HG02798 (cell line): Measurements from ENCODE around the gene KDM3B.
"Not testable (repeated sequence)": the region's sequence is repeated elsewhere in the genome, so short reads cannot be mapped to it uniquely, and the experiment has no call there.

ENCODE experiments used
- ATAC-seq: cut with Tn5 transposase; IDR thresholded peaks from one replicate; pipeline ENCODE4 v1.9.1; 2021; ENCODE audit warnings: mild to moderate bottlenecking; ENCODE audit not compliant: unreplicated experiment, poor library complexity

Gene KDM3B

DNA sequence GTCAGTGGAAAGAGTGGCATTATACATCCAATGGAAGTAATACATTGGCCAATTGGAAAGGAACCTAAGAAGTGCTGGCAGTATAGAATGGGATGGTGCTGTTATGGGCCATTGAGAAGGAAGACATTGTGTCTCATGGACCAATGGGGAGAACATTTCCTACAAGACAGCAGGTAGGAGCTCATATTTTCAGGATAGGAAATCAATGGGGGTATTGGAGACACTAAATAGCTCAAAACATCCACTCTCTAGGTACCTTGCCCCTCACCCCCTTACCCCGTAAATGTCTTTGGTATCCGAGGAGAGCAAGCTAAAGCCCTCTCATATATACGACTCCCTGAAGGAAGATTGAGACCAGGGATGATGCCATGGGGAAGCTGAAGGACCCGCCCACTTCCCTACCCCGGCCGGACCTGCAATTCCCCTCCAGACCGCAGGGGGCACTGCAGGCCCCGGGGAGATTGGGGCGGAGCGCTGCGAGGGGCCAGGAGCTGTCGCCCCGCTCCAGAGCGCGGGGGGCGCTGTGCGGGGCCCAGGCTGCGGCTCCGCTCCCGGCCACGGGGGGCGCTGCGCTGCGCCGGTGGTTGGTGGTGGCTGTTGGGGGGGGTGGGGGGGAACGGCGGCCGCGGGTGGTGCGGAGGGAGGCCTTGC lies at the start of gene KDM3B:
Gene KDM3B (plus strand): TSS at position 615 of the 651 bp plus-strand sequence. CDS start 111 bp downstream, outside the sequence.
- peak; percentile 80 for ATAC-seq

DNA sequence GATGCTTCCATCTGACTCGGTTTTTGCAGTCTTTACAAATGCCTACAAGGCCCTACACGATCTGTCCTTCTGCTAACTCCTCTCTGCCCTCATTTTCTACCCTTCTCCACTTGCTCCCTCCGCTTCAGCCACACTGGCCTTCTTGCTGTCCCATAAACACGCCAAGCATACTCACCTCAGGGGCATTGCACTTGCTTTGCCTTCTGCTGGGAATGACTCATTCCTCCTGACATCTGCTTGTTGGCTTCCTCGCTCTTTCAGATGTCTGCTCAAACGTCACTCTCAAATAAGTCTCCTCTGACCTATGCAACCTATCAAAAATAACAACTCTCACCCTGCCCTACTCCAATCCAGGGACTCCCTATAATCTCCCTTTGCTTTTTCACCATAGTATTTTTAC lies 49.1 kb upstream of the KDM3B start:
- no peak for ATAC-seq

DNA sequence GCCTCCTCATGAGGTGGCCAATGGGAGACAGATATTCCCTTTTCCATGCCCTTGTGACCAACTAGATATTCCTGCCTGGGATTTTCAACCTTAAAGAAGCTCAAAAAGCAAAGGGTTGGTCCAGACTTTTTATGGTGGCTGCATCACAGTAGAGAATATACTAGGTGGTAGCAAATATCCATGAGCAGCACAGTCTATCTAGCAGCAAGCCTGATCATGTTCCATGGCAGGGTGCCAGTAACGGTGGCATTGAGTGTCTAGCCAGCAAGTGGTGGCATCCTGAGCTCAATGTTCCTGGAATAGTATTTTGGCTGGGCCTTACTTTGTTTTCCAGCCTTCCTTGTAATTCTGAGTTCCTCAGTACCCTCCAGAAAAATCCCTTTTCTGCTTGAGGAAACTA lies 46.7 kb upstream of the KDM3B start:
- ATAC-seq, result no peak

GRCh38 chr5:138315751-138316278 lies 36.7 kb upstream of the KDM3B start:
- no peak for ATAC-seq

- no peak for ATAC-seq
These were observed 36.1 kb upstream of the KDM3B start for GRCh38 chr5:138316355-138316754.

DNA sequence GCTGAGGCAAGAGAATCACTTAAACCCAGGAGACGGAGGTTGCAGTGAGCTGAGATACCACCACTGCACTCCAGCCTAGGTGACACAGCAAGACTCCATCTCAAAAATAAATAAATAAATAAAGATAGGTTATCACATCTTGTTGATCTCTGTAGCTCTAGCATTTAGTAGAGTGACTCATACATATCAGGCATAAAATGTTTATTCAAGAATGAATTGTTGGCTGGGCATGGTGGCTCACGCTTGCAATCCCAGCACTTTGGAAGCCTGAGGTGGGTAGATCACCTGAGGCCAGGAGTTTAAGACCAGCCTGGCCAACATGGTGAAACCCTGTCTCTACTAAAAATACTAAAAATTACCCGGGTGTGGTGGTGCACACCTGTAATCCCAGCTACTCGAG lies 34.3 kb upstream of the KDM3B start:
- ATAC-seq, result not testable (repeated sequence)

GRCh38 chr5:138330813-138331448 lies 21.6 kb upstream of the KDM3B start:
- no peak for ATAC-seq

DNA sequence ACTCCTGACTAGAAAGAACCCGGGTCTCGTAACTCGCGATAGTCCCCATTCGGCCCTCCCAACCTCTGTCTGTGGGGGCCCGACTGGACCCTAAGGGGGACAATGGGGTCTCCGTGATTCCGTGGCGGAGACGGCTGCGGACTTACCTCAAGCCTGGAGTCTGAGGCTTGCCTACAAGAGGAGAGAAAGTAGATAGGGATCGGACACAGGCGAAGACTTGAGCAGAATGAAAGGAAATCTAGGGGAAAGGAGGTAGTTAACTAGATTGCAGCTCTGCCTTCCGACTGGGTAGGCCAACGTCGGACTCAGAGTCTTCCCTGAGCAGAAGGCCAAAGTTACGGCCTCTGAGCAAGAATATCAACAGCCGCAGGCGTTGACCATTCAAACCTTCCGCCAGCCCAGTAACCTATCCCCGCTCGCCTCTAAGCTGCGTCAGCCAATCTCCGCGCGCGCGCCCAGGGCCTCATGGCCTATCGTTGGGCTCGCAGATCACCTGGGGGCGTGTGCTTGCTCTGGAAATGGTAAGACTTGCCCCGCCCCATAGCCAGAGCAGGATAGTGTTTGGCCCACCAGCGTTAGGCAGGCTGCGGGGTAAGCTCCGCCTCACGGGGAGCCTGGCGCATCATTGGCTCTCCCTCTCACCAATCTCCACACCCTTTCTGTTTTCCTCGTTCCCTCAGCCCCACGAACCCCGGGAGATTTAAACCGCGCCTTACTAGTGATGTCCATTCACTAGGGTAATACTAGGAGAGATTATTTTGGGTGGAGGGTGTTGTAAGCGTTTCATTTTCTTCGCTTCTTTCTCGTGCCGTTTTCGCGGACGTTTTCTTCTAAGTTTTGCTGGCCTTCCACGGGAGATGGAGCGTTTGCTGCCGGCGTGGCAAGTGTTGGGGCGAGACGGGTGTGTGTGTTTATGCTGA lies 20.8 kb upstream of the KDM3B start, which contains the start of gene CDC25C:
Gene CDC25C (minus strand): TSS at position 356 of the 920 bp plus-strand sequence. CDS start 624 bp downstream, outside the sequence.
- peak; percentile 99 for ATAC-seq

DNA sequence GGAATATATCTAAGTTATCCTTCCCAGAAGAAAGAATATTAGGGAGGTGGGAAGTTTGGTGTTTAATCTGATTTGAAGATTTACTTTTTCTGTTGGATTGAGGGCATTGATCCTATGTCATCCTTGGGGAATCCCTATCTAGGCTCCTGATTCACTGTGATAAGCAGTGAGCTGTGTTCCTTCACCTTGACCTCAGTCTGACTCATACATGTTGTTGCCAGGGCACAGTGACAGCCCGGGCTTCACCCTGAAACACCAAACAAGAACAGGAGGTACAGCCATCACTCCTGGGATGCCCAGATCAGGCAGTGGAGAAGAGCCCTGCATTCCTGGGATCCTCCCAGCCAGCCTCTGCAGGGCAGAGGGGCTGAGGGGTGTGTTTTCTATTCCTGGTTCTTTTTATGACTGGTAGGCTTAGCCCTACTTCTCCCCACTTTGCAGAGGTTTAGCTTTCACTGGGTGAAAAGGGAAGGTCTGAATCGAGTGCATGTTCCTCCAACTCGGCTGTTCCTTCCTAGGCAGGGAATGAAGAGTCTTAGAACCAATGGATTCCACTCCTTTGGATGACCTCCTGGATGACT lies 17.5 kb upstream of the KDM3B start:
- no peak for ATAC-seq

GRCh38 chr5:138336952-138337684 lies 15.4 kb upstream of the KDM3B start:
- peak; percentile 17 for ATAC-seq

DNA sequence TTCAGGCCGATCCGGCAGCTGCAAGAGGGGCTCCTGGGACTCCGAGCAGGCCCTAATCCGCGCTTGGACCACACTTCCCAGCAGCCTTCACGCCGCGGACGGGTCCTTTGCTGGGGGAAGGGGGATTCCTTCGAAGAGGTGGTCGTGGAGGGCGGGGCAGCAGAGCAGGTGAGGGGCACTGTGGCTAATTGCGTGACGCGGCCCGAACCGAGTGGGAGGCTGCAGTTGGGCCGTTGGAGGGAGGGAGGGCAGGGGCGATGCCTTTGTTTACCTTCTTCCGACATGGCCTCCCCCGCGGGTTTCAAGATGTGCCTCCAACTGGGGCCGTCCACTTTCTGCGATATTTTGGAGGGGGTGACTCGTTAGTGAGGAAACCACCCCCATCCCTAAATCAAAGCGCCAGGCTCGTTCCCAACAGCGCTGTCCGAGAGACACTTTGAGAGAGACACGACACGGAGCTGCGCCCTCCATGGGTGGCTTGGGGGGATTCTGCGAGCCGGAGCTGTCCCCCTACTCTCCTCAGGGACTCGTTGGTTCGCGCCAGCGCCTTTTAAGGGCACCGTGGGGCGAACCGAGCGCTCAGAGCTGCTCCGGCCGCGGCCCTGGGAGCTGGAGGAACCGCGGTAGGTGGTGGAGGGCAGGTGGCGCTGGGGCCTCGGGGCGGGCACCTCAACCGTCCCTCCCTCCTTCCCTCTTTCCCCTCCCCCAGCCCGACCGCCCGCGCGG lies 14.6 kb upstream of the KDM3B start, which contains the start of gene FAM53C:
Gene FAM53C (plus strand): TSS at position 582 of the 726 bp plus-strand sequence. CDS start 3,070 bp downstream, outside the sequence.
- ATAC-seq, result peak; percentile 87

DNA sequence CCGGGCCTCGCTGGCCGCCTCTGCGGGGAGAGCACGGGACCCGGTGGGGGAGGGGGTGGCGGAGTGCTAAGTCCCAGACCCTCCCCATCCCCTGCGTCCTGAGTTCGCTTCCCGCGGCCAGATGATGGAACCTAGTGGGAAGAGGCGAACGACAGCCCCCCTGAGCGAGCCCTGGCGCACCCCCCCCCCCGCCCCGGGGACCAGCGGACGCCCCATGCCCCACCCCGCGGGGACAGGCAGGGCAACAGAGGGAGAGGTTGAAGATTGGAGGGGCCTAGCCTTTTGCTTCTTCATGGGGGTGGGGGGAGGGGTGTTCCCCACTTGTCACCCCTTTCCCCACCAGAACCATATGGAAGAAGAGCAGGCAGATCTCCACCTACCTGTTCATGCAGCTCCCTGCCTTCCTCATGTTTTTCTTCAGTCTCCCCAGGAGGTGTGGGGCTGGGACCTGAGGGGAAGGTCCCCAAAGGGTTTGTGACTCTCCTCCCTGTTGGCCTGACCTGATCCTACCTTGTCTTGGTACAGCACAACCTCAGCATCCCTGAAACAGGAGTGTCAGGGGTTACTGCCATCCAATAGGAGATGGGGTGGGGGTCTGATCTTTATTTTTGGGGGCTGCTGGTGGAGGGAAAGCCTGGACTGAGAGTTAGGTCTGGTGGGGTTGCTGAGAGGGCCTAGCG lies 13.9 kb upstream of the KDM3B start:
- peak; percentile 2 for ATAC-seq

GRCh38 chr5:138339091-138339456 lies 13.4 kb upstream of the KDM3B start:
- no peak for ATAC-seq

DNA sequence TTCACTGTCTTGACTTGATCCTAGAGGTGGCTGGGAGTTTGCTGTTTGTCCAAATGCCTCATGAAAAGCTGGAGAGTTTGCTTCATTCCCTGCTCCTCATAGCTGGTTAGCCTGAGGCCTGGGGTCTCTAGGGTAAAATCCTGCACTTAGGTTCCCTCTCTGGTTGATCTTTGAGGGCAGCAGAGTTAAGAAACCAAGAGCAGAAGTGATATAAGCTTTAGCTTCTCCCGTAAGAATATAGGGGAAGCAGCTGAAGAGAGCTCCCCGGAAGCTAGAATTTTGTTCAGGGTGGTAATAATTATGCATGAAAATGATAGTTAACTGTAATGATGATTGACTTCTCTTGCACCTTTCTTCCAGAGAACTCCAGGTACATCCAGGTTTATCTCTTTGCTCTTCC lies 13.0 kb upstream of the KDM3B start:
- ATAC-seq, result no peak

- no peak for ATAC-seq
These were observed 12.5 kb upstream of the KDM3B start for GRCh38 chr5:138340008-138340407.

GRCh38 chr5:138344887-138345622 lies 7.4 kb upstream of the KDM3B start:
- no peak for ATAC-seq

- ATAC-seq, result no peak
These were observed 5.6 kb upstream of the KDM3B start for GRCh38 chr5:138346889-138347288.
